ENCODE results near the gene CDH23. TPM values are rescaled to one million over a fixed set of nuclear protein-coding genes. Genes with fewer than 3 reads are reported as not detected.

CDH23 gene
- total RNA-seq, 1 donor from 2014 or later = 20.1 TPM

- no peak for ATAC-seq
- no peak for DNase-seq (ENCODE audit: low spot score)
- intact Hi-C loops (cut with DNase I) = no loop called here
These were observed 264.4 kb downstream of the CDH23 start for GRCh38 chr10:71661060-71661622.

- ATAC-seq = no peak
- intact Hi-C loops (cut with DNase I) = no loop called here
- DNase-seq (ENCODE audit: low spot score) = no peak
These were observed 265.1 kb downstream of the CDH23 start for GRCh38 chr10:71661779-71662336.

GRCh38 chr10:71663311-71663710 lies 266.6 kb downstream of the CDH23 start:
- DNase-seq (ENCODE audit: low spot score) (no peak), ATAC-seq (no peak)
- intact Hi-C loops (cut with DNase I) = no loop called here

GRCh38 chr10:71664585-71664984 lies 267.9 kb downstream of the CDH23 start:
- no peak for DNase-seq (ENCODE audit: low spot score)
- ATAC-seq = no peak
- intact Hi-C loops (cut with DNase I) = no loop called here

GRCh38 chr10:71665456-71665855 lies 268.7 kb downstream of the CDH23 start:
- DNase-seq (ENCODE audit: low spot score) (no peak), ATAC-seq (no peak)
- intact Hi-C loops (cut with DNase I) = no loop called here

- DNase-seq (ENCODE audit: low spot score) (no peak), ATAC-seq (no peak)
- intact Hi-C loops (cut with DNase I) = no loop called here
These were observed 270.1 kb downstream of the CDH23 start for GRCh38 chr10:71666639-71667386.

GRCh38 chr10:71667387-71667752 lies 270.6 kb downstream of the CDH23 start:
- DNase-seq (ENCODE audit: low spot score) = no peak
- intact Hi-C loops (cut with DNase I) = no loop called here
- ATAC-seq = no peak

GRCh38 chr10:71671994-71672946 lies 275.6 kb downstream of the CDH23 start:
- peak; percentile 64 for ATAC-seq
- intact Hi-C loops (cut with DNase I) = no loop called here
- DNase-seq (ENCODE audit: low spot score) = no peak

GRCh38 chr10:71675295-71675970 lies 278.7 kb downstream of the CDH23 start:
- intact Hi-C loops (cut with DNase I) = no loop called here
- no peak for ATAC-seq
- DNase-seq (ENCODE audit: low spot score) = no peak

GRCh38 chr10:71677261-71677660 lies 280.5 kb downstream of the CDH23 start:
- DNase-seq (ENCODE audit: low spot score) = no peak
- intact Hi-C loops (cut with DNase I) = no loop called here
- ATAC-seq = no peak

- DNase-seq (ENCODE audit: low spot score) (no peak), ATAC-seq (no peak)
- intact Hi-C loops (cut with DNase I) = no loop called here
These were observed 281.5 kb downstream of the CDH23 start for GRCh38 chr10:71678057-71678805.

- DNase-seq (ENCODE audit: low spot score) = no peak
- intact Hi-C loops (cut with DNase I) = no loop called here
- peak; percentile 32 for ATAC-seq
These were observed 282.7 kb downstream of the CDH23 start for GRCh38 chr10:71679425-71679824.

GRCh38 chr10:71681977-71682376 lies 285.3 kb downstream of the CDH23 start:
- ATAC-seq (no peak), DNase-seq (ENCODE audit: low spot score) (no peak)
- intact Hi-C loops (cut with DNase I) = no loop called here

- DNase-seq (ENCODE audit: low spot score) (no peak), ATAC-seq (no peak)
- intact Hi-C loops (cut with DNase I) = no loop called here
These were observed 286.6 kb downstream of the CDH23 start for GRCh38 chr10:71683301-71683700.

- ATAC-seq (no peak), DNase-seq (ENCODE audit: low spot score) (no peak)
- intact Hi-C loops (cut with DNase I) = no loop called here
These were observed 287.8 kb downstream of the CDH23 start for GRCh38 chr10:71684356-71685173.

- ATAC-seq (no peak), DNase-seq (ENCODE audit: low spot score) (no peak)
- intact Hi-C loops (cut with DNase I) = no loop called here
These were observed 289.0 kb downstream of the CDH23 start for GRCh38 chr10:71685554-71686232.

GRCh38 chr10:71687077-71687476 lies 290.4 kb downstream of the CDH23 start:
- intact Hi-C loops (cut with DNase I) = no loop called here
- DNase-seq (ENCODE audit: low spot score) (no peak), ATAC-seq (no peak)

All from sciatic nerve (tissue), 2 donors.